HEK293 (cell line): ENCODE data around the gene HS6ST3.

Experiments used
- EGR2 ChIP-seq: fragments of 450-650 bp; formaldehyde crosslinking; IDR thresholded peaks from 2 replicates; pipeline ENCODE4 v1.5.1; 2016; ENCODE audit warnings: low read depth, missing biosample characterization, missing genetic modification characterization
- YY1 ChIP-seq: fragments of 450-650 bp; formaldehyde crosslinking; IDR thresholded peaks from 2 replicates; pipeline ENCODE4 v1.5.1; 2018; ENCODE audit warnings: missing biosample characterization, missing genetic modification characterization
- ZBTB20 ChIP-seq: fragments of 450-650 bp; formaldehyde crosslinking; IDR thresholded peaks from 2 replicates; pipeline ENCODE4 v1.5.1; 2016; ENCODE audit warnings: missing biosample characterization, missing genetic modification characterization
- ZFP41 ChIP-seq: fragments of 450-650 bp; formaldehyde crosslinking; IDR thresholded peaks from 2 replicates; pipeline ENCODE4 v1.5.1; 2016; ENCODE audit warnings: missing biosample characterization, missing genetic modification characterization, borderline replicate concordance
- ZNF133 ChIP-seq: fragments of 450-650 bp; formaldehyde crosslinking; IDR thresholded peaks from 2 replicates; pipeline ENCODE4 v1.5.1; 2016; ENCODE audit warnings: missing biosample characterization, missing genetic modification characterization
- ZNF211 ChIP-seq: fragments of 450-650 bp; formaldehyde crosslinking; IDR thresholded peaks from 2 replicates; pipeline ENCODE4 v1.5.1; 2016; ENCODE audit warnings: low read depth, missing biosample characterization, missing genetic modification characterization
- ZNF274 ChIP-seq, 2 experiments: fragments of 200-500 bp in 1 of 2; fragments of 450-650 bp in 1 of 2; sonication (Bioruptor generic) in 1 of 2; formaldehyde crosslinking in 1 of 2; IDR thresholded peaks; 2 replicates each; pipeline versions ENCODE4 v1.5.1 to v1.6.1; 2014 to 2016; ENCODE audit warnings: borderline replicate concordance in 1 of 2, inconsistent platforms in 1 of 2, low read length in 1 of 2, missing biosample characterization in 1 of 2, missing genetic modification characterization in 1 of 2
- ZNF350 ChIP-seq: fragments of 450-650 bp; formaldehyde crosslinking; IDR thresholded peaks from 2 replicates; pipeline ENCODE4 v1.5.0; 2017; ENCODE audit warnings: missing biosample characterization, mild to moderate bottlenecking, missing genetic modification characterization
- ZNF423 ChIP-seq: fragments of 450-650 bp; formaldehyde crosslinking; IDR thresholded peaks from 2 replicates; pipeline ENCODE4 v1.5.1; 2016; ENCODE audit warnings: missing biosample characterization, missing genetic modification characterization
- ZNF48 ChIP-seq: fragments of 450-650 bp; formaldehyde crosslinking; IDR thresholded peaks from 2 replicates; pipeline ENCODE4 v1.5.1; 2016; ENCODE audit warnings: missing biosample characterization, missing genetic modification characterization
- ZNF645 ChIP-seq: fragments of 450-650 bp; formaldehyde crosslinking; IDR thresholded peaks from 2 replicates; pipeline ENCODE4; 2016; ENCODE audit warnings: missing biosample characterization, missing genetic modification characterization
- ZNF747 ChIP-seq: fragments of 450-650 bp; formaldehyde crosslinking; IDR thresholded peaks from 2 replicates; pipeline ENCODE4 v1.5.1; 2016; ENCODE audit warnings: missing biosample characterization, missing genetic modification characterization
- TF ChIP-seq, protein P1 (sequence below): fragments of 450-650 bp; formaldehyde crosslinking; IDR thresholded peaks from 2 replicates; pipeline ENCODE4 v1.5.1; 2016; ENCODE audit warnings: missing biosample characterization, missing genetic modification characterization

DNA sequence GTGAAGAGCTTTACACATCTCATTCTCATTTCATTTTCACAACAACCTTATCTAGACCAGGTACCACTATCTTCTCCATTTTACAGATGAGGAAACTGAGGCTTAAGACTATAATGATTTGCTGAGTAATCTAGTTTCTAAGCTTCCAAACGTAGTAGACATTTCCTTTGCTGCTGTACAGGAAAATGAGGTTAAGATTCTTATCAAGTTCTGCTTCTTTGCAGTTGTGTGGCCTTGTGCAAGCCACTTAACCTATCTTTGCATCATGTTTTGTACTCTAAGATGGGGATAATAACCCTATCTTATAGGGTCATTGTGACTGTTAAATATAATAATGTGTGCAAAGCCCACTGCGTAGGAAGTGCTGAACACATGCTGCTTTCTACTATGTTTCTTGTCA lies 307.9 kb downstream of the HS6ST3 start:
- TF ChIP-seq ZNF211 (no peak), ZNF350 (tag by site-specific recombination) (no peak), YY1 (tag by site-specific recombination) (no peak), ZNF645 (tag by site-specific recombination) (no peak), ZNF48 (no peak), ZNF747 (tag by site-specific recombination) (no peak), EGR2 (tag by site-specific recombination) (no peak), ZNF274 (IDR thresholded peaks at IDR 0.05; ENCODE audit: low read length) (no peak), ZNF274 (tag by site-specific recombination; IDR thresholded peaks at IDR 0.05; ENCODE audit: borderline replicate concordance) (no peak), ZBTB20 (tag by site-specific recombination) (no peak), ZFP41 (tag by site-specific recombination) (no peak), ZNF133 (tag by site-specific recombination) (no peak), ZNF423 (no peak)
- TF ChIP-seq, protein P1, sequence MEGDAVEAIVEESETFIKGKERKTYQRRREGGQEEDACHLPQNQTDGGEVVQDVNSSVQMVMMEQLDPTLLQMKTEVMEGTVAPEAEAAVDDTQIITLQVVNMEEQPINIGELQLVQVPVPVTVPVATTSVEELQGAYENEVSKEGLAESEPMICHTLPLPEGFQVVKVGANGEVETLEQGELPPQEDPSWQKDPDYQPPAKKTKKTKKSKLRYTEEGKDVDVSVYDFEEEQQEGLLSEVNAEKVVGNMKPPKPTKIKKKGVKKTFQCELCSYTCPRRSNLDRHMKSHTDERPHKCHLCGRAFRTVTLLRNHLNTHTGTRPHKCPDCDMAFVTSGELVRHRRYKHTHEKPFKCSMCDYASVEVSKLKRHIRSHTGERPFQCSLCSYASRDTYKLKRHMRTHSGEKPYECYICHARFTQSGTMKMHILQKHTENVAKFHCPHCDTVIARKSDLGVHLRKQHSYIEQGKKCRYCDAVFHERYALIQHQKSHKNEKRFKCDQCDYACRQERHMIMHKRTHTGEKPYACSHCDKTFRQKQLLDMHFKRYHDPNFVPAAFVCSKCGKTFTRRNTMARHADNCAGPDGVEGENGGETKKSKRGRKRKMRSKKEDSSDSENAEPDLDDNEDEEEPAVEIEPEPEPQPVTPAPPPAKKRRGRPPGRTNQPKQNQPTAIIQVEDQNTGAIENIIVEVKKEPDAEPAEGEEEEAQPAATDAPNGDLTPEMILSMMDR (tag by site-specific recombination) = no peak
